Measurements from ENCODE around the gene KRT84. TPM values are rescaled to one million over a fixed set of nuclear protein-coding genes. Genes with fewer than 3 reads are reported as not detected.

KRT84 gene
- total RNA-seq, 1 experiment from 2014 or later, result not detected

DNA sequence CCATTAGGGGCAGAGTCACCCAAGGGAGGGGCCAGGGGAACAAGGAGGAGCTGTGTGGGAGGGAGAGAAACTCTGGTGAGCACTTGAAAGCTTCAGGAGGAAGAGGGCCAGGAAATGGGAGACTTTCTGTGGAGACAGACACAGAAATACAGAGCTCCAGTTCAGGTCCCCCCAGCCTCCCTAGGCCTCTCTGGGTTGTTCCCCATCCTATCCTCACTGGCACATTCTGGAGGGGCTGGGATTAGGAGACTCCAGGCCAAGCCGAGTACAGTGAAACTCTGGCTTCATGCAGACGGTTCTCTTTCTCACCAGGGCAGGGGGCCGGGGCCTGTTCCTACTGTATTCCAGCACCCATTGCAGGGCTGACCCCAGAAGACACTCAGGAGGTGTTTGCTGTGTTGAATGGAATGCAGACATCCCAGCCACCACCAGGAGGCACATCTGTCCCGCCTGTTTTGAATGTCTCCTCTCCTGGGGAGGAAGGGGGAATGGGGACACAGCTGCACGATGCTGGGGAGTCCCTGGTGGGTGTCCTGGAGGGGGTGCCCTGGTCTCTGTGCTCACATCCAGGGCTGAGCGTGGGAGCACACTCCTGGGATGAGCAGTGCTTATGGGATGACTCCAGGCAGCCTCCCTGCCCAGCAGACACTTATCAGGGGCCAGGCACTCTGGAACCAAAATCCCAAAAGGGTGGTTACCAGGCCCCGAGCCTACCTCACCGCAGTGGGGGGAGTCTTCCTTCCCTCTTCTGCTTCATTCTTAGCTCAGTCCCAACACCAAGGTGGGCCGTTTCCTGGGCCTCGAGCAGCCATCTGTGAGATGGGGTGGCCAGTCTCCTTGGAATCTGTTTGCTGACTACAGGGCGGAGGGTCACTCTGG lies 5.5 kb upstream of the KRT84 start:
- TF ChIP-seq EZH2 (IDR thresholded peaks at IDR 0.05; ENCODE audit: borderline replicate concordance, low read depth, low read length, poor library complexity, severe bottlenecking), result no peak
- TF ChIP-seq, protein P1, sequence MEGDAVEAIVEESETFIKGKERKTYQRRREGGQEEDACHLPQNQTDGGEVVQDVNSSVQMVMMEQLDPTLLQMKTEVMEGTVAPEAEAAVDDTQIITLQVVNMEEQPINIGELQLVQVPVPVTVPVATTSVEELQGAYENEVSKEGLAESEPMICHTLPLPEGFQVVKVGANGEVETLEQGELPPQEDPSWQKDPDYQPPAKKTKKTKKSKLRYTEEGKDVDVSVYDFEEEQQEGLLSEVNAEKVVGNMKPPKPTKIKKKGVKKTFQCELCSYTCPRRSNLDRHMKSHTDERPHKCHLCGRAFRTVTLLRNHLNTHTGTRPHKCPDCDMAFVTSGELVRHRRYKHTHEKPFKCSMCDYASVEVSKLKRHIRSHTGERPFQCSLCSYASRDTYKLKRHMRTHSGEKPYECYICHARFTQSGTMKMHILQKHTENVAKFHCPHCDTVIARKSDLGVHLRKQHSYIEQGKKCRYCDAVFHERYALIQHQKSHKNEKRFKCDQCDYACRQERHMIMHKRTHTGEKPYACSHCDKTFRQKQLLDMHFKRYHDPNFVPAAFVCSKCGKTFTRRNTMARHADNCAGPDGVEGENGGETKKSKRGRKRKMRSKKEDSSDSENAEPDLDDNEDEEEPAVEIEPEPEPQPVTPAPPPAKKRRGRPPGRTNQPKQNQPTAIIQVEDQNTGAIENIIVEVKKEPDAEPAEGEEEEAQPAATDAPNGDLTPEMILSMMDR (conservative IDR thresholded peaks at IDR 0.05; ENCODE audit: low read depth, low read length), result peak; percentile 62
- Histone ChIP-seq H3K27ac (ENCODE audit: low read depth, low read length, poor library complexity, severe bottlenecking) (no peak overlapping the region), H3K4me3 (ENCODE audit: low read depth, low read length, poor library complexity, severe bottlenecking) (no peak overlapping the region), H3K9me3 (ENCODE audit: low read depth, low read length, poor library complexity, severe bottlenecking) (no peaks in the 10 kb centered on the region), H3K27me3 (replicated peaks; ENCODE audit: insufficient read depth, low read depth, low read length, poor library complexity) (peaks cover 11% of the 10 kb centered on the region), H3K4me1 (ENCODE audit: insufficient read depth, low read length, poor library complexity, severe bottlenecking) (peaks cover 1% of the 10 kb centered on the region), H3K36me3 (ENCODE audit: insufficient read depth, low read length, poor library complexity, severe bottlenecking) (no peaks in the 10 kb centered on the region)
- peak; percentile 25 for DNase-seq (ENCODE audit: low spot score)
- POLR2A ChIA-PET (ENCODE audit: low non-redundant PET), result no interaction called here
- intact Hi-C loops (cut with micrococcal nuclease; ENCODE audit: unreplicated experiment), result no loop called here
- no TSS peak for BruUV-seq (replicated peaks)
- CTCF ChIA-PET, result interaction anchor here (1.0 kb wide), 1 partner anchor 17 kb away, joined by 3 read pairs; no protein-coding TSS in a partner anchor

DNA sequence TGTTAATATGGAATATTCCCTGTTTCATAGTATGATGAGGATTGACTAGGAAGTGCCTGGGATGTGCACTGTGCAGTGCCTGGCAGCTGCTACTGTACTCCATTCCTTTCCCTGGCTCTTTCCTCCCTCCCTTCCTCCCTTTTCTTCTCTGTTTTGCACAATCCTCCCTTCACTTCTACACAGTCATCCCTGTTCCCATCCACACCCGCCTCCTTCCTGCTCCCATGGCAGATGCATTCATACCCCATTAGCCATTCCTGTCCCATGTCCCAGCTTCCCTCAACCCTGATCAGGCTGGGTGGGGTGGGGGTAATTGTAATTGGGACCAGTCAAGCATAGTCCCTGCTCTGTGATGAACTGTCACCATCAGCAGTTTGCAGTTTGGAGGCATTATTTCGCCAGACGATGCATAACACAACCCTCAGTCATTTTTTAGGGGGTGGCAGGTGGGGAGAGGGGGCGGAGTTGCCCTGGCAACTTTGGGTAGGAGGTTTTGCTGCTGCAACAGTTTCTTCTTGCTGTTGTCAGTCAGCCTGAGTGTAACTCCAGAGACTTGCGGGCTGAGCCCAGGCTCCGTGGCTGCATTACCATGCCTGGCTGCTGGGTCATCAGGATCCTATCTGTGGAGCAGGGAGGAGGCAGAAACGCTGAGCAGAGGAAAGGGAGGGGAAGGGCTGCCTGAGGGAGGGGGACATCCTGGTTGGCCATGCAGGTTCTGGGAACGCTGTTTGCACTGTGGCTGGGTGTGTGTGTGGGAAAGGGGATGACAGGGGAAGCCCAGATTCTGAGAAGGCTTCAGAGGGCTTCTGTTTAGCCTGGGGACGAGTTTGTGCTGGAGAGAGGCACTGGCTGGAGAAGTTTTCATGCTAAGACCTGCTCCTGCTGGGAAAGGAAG lies 4.1 kb upstream of the KRT84 start:
- TF ChIP-seq, protein P1 (conservative IDR thresholded peaks at IDR 0.05; ENCODE audit: low read depth, low read length), result no peak
- no peak for TF ChIP-seq EZH2 (IDR thresholded peaks at IDR 0.05; ENCODE audit: borderline replicate concordance, low read depth, low read length, poor library complexity, severe bottlenecking)
- Histone ChIP-seq H3K4me1 (ENCODE audit: insufficient read depth, low read length, poor library complexity, severe bottlenecking) (no peaks in the 10 kb centered on the region), H3K27ac (ENCODE audit: low read depth, low read length, poor library complexity, severe bottlenecking) (no peak overlapping the region), H3K4me3 (ENCODE audit: low read depth, low read length, poor library complexity, severe bottlenecking) (no peak overlapping the region), H3K27me3 (replicated peaks; ENCODE audit: insufficient read depth, low read depth, low read length, poor library complexity) (peaks cover 11% of the 10 kb centered on the region), H3K9me3 (ENCODE audit: low read depth, low read length, poor library complexity, severe bottlenecking) (no peaks in the 10 kb centered on the region), H3K36me3 (ENCODE audit: insufficient read depth, low read length, poor library complexity, severe bottlenecking) (no peaks in the 10 kb centered on the region)
- CTCF ChIA-PET, result no interaction called here
- DNase-seq (ENCODE audit: low spot score), result no peak
- POLR2A ChIA-PET (ENCODE audit: low non-redundant PET), result no interaction called here
- intact Hi-C loops (cut with micrococcal nuclease; ENCODE audit: unreplicated experiment), result no loop called here
- no TSS peak for BruUV-seq (replicated peaks)

DNA sequence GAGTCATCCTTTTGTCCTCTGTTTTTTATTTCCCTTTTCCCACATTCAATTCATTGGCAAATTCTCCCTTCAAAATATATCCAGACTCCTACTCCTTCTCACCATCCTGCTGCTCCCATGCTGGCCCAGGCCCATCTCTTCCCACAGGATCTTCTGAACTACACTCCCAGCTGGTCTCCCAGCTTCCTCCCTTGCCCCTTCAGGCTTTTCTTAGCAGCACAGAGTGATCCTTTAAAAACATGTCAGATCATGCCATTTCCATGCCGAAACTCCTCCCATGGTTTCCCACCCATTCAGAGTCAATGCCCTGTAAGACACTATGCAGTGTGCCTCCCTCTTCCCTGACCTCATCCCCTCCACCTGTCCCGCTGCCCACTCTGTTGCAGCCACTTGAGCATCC lies 2.4 kb upstream of the KRT84 start:
- peaks cover 11% of the 10 kb centered on the region for H3K27me3 ChIP-seq (replicated peaks; ENCODE audit: insufficient read depth, low read depth, low read length, poor library complexity)
- intact Hi-C loops (cut with micrococcal nuclease; ENCODE audit: unreplicated experiment), result no loop called here
- H3K36me3 ChIP-seq (ENCODE audit: insufficient read depth, low read length, poor library complexity, severe bottlenecking), result no peaks in the 10 kb centered on the region
- BruUV-seq (replicated peaks), result no TSS peak
- H3K9me3 ChIP-seq (ENCODE audit: low read depth, low read length, poor library complexity, severe bottlenecking), result no peaks in the 10 kb centered on the region
- no peak overlapping the region for H3K27ac ChIP-seq (ENCODE audit: low read depth, low read length, poor library complexity, severe bottlenecking)
- POLR2A ChIA-PET (ENCODE audit: low non-redundant PET), result no interaction called here
- H3K4me1 ChIP-seq (ENCODE audit: insufficient read depth, low read length, poor library complexity, severe bottlenecking), result no peaks in the 10 kb centered on the region
- no peak for TF ChIP-seq EZH2 (IDR thresholded peaks at IDR 0.05; ENCODE audit: borderline replicate concordance, low read depth, low read length, poor library complexity, severe bottlenecking)
- TF ChIP-seq, protein P1 (conservative IDR thresholded peaks at IDR 0.05; ENCODE audit: low read depth, low read length), result no peak
- CTCF ChIA-PET, result no interaction called here
- DNase-seq (ENCODE audit: low spot score), result no peak
- H3K4me3 ChIP-seq (ENCODE audit: low read depth, low read length, poor library complexity, severe bottlenecking), result no peak overlapping the region

All from A673 (cell line).